HG03159 (cell line): ENCODE measurements around the gene ZBTB44.
"Not testable (repeated sequence)": the region's sequence is repeated elsewhere in the genome, so short reads cannot be mapped to it uniquely, and the experiment has no call there.

ENCODE experiments used
- ATAC-seq: cut with Tn5 transposase; IDR thresholded peaks from one replicate; pipeline ENCODE4 v1.9.1; 2021; ENCODE audit warnings: mild to moderate bottlenecking, moderate library complexity; ENCODE audit not compliant: unreplicated experiment

ZBTB44 gene

GRCh38 chr11:130251763-130252162 is 63.0 kb downstream of the ZBTB44 start:
- not testable (repeated sequence) for ATAC-seq

GRCh38 chr11:130249929-130250328 is 64.8 kb downstream of the ZBTB44 start:
- not testable (repeated sequence) for ATAC-seq

- ATAC-seq: no peak
Measured at GRCh38 chr11:130249371-130249770, 65.3 kb downstream of the ZBTB44 start.

GRCh38 chr11:130247319-130247718 is 67.4 kb downstream of the ZBTB44 start:
- ATAC-seq: no peak

GRCh38 chr11:130246738-130247137 is 68.0 kb downstream of the ZBTB44 start:
- no peak for ATAC-seq

GRCh38 chr11:130246270-130246669 is 68.4 kb downstream of the ZBTB44 start:
- ATAC-seq: no peak

GRCh38 chr11:130245375-130245774 is 69.3 kb downstream of the ZBTB44 start:
- ATAC-seq: not testable (repeated sequence)

GRCh38 chr11:130244848-130245247 is 69.9 kb downstream of the ZBTB44 start:
- no peak for ATAC-seq

- peak; percentile 73 for ATAC-seq
Measured at GRCh38 chr11:130243816-130244215, 70.9 kb downstream of the ZBTB44 start.

- no peak for ATAC-seq
Measured at GRCh38 chr11:130241713-130242112, 73.0 kb downstream of the ZBTB44 start.

- no peak for ATAC-seq
Measured at GRCh38 chr11:130237282-130238006, 77.3 kb downstream of the ZBTB44 start.

GRCh38 chr11:130234315-130234714 is 80.4 kb downstream of the ZBTB44 start:
- no peak for ATAC-seq

- not testable (repeated sequence) for ATAC-seq
Measured at GRCh38 chr11:130233888-130234287, 80.8 kb downstream of the ZBTB44 start.

GRCh38 chr11:130233486-130233885 is 81.2 kb downstream of the ZBTB44 start:
- not testable (repeated sequence) for ATAC-seq

- ATAC-seq: no peak
Measured at GRCh38 chr11:130227373-130227772, 87.3 kb downstream of the ZBTB44 start.

- no peak for ATAC-seq
Measured at GRCh38 chr11:130223291-130223971, 91.3 kb downstream of the ZBTB44 start.

- no peak for ATAC-seq
Measured at GRCh38 chr11:130220311-130221035, 94.2 kb downstream of the ZBTB44 start.

GRCh38 chr11:130219148-130219547 is 95.6 kb downstream of the ZBTB44 start:
- no peak for ATAC-seq

GRCh38 chr11:130218501-130219070 is 96.1 kb downstream of the ZBTB44 start:
- ATAC-seq: no peak

- ATAC-seq: no peak
Measured at GRCh38 chr11:130217133-130218031, 97.3 kb downstream of the ZBTB44 start.
